Karpas-422 (cell line): ENCODE results near the gene EBF4. TPM values are rescaled to one million over a fixed set of nuclear protein-coding genes. Genes with fewer than 3 reads are reported as not detected.

ENCODE experiments used
- DNase-seq: peaks from one replicate; pipeline ENCODE4 v3.0.0-alpha.2; 2015
- H2AFZ ChIP-seq: fragments of 200-600 bp; sonication (generic); 2 replicates; pipeline ENCODE4 v1.6.1; 2014; ENCODE audit warnings: antibody characterized with exemption, low read length, mixed read lengths
- H3K27ac ChIP-seq: fragments of 200-600 bp; sonication (generic); 2 replicates; pipeline ENCODE4 v1.5.1; 2014; ENCODE audit warnings: mild to moderate bottlenecking, low read length, moderate library complexity
- H3K27me3 ChIP-seq: fragments of 200-600 bp; sonication (generic); 2 replicates; pipeline ENCODE4 v1.6.1; 2014; ENCODE audit warnings: low read length, mixed read lengths
- H3K36me3 ChIP-seq: fragments of 200-600 bp; sonication (generic); 2 replicates; pipeline ENCODE4 v1.6.1; 2014; ENCODE audit warnings: low read length, mixed read lengths; ENCODE audit not compliant: insufficient read depth
- H3K4me1 ChIP-seq: fragments of 200-600 bp; sonication (generic); 2 replicates; pipeline ENCODE4 v1.6.1; 2014; ENCODE audit warnings: mild to moderate bottlenecking, low read length, mixed read lengths
- H3K4me2 ChIP-seq: fragments of 200-600 bp; sonication (generic); 2 replicates; pipeline ENCODE4 v1.6.1; 2014; ENCODE audit warnings: low read length, low read depth, mild to moderate bottlenecking; ENCODE audit not compliant: poor library complexity, severe bottlenecking
- H3K4me3 ChIP-seq: fragments of 200-600 bp; sonication (generic); 2 replicates; pipeline ENCODE4 v1.5.1; 2014; ENCODE audit warnings: mild to moderate bottlenecking, antibody characterized with exemption, low read length, mixed read lengths
- H3K79me2 ChIP-seq: fragments of 200-600 bp; sonication (generic); 2 replicates; pipeline ENCODE4 v1.6.1; 2014; ENCODE audit warnings: mild to moderate bottlenecking, low read length, mixed read lengths
- H3K9ac ChIP-seq: fragments of 200-600 bp; sonication (generic); 2 replicates; pipeline ENCODE4 v1.6.0; 2014; ENCODE audit warnings: low read length
- H3K9me2 ChIP-seq: fragments of 200-600 bp; sonication (generic), shearing (Covaris generic); replicated peaks from 2 replicates; pipeline ENCODE4 v1.6.0; 2014; ENCODE audit warnings: mild to moderate bottlenecking, low read length, moderate library complexity; ENCODE audit not compliant: insufficient read depth
- H3K9me3 ChIP-seq: fragments of 300-700, 200-600 bp; sonication (generic); 2 replicates; pipeline ENCODE4 v1.6.1; 2014; ENCODE audit warnings: low read length, mixed read lengths
- H4K20me1 ChIP-seq: fragments of 200-600 bp; sonication (generic); 2 replicates; pipeline ENCODE4 v1.6.1; 2014; ENCODE audit warnings: mild to moderate bottlenecking, antibody characterized with exemption, low read length, low read depth; ENCODE audit not compliant: insufficient read depth
- total RNA-seq: library from RNA; depleted of rRNA; stranded (reverse); fragments of >200 nt; shearing (Covaris generic); gene quantifications from 2 replicates; pipeline ENCODE4 v1.2.3, GENCODE V29; 2014; ENCODE audit warnings: low replicate concordance

EBF4 gene
- total RNA-seq, 1 experiment from 2014 or later, result 6.5 TPM

DNA sequence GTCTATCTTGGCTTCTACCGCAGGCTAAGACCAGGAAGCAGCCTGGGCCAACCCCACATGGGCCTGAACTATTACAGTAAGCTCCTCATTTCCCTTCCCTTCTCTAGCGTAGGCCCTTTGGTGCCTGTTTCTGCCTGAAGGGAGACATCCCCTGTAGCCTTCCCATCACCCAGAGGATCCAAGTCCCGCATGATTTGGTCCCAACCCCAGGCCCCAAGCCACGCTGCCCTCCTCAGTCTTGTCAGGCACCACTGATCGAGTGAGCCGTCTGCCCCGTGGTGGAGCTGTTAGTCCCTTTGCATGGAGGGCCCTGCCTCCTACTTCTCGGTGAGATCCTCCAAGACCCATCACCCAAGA is 46.4 kb downstream of the EBF4 start:
- Histone ChIP-seq H3K4me1 (peaks cover 72% of the 10 kb centered on the region), H3K9me2 (no peaks in the 10 kb centered on the region), H3K79me2 (no peaks in the 10 kb centered on the region), H3K9ac (peak overlapping the region; percentile 70), H3K9me3 (peaks cover 4% of the 10 kb centered on the region; the same call in 1 of the 2 replicates), H3K36me3 (no peaks in the 10 kb centered on the region; the same call in 1 of the 2 replicates), H3K27me3 (no peaks in the 10 kb centered on the region; the same call in 1 of the 2 replicates), H3K4me2 (peak overlapping the region; percentile 79), H4K20me1 (no peaks in the 10 kb centered on the region), H2AFZ (no peak overlapping the region), H3K4me3 (peak overlapping the region; percentile 51), H3K27ac (peak overlapping the region; percentile 93)
- no peak for DNase-seq

DNA sequence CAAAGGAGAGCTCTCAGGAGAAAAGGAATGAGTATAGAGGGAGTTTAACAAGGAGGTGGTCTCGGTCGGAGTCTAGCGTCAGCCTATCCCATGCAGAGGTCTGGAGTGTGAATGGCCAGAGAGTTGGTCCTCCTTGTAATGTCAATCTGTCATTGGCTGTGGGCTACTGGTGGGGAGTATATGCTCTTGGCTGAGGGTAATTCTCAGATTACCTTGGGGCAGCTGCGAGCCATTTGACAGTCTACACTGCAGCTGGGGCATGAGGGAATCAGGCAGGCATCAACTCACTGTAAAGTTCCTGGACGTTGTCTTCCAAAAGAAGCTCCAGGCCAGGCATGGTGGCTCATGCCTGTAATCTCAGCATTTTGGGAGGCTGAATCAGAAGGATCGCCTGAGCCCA is 48.1 kb downstream of the EBF4 start:
- Histone ChIP-seq H3K27ac (peak overlapping the region; percentile 24; the same call in 1 of the 2 replicates), H3K9ac (no peak overlapping the region), H3K4me3 (no peak overlapping the region), H3K9me3 (no peaks in the 10 kb centered on the region), H3K36me3 (no peaks in the 10 kb centered on the region), H2AFZ (no peak overlapping the region), H3K4me2 (peak overlapping the region; percentile 8), H3K4me1 (peaks cover 89% of the 10 kb centered on the region), H3K27me3 (no peaks in the 10 kb centered on the region), H3K79me2 (no peaks in the 10 kb centered on the region), H3K9me2 (no peaks in the 10 kb centered on the region), H4K20me1 (no peaks in the 10 kb centered on the region)
- no peak for DNase-seq

DNA sequence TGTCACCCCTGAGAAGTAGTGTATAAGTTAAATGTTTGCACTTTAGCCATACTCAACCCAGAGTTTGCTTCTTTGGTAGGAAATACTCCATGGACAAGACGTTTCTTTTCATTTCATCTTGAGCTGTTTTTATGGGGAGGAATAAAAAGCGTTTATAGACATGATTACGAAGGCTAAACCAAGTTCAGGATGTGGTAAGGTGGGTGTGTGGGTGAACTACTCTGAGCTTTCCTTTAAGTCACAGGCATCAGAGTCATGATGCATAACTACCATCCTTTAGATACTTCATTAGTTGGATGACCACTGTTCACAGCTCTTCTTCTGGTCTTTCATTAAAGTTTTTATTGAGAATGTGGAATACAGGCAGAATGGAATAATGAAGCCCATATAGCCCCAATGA is 48.9 kb downstream of the EBF4 start:
- H3K36me3 ChIP-seq, result no peaks in the 10 kb centered on the region

DNA sequence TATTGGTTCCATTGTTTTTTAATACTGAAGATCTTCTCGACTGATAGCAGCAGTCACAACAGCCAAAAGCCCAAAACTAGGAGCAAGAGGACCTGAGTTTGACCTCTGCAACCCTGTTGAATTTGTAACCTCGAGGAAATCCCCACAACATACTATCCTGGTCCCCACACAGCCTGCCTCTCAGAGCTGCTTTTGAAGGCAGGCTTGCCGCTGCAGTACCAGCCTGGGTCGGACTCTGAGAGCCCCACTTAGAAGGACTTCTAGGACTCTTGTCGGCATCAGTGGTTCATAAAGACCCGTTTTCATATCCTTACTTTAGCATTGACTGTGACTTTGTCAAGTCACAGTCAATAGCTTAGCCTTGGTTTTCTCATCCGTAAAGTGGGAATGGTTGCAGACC is 49.3 kb downstream of the EBF4 start:
- no peak overlapping the region for H3K4me3 ChIP-seq
- no peaks in the 10 kb centered on the region for H3K79me2 ChIP-seq
- H3K4me1 ChIP-seq, result peaks cover 97% of the 10 kb centered on the region
- no peak overlapping the region for H2AFZ ChIP-seq
- H3K27me3 ChIP-seq, result no peaks in the 10 kb centered on the region
- H3K36me3 ChIP-seq, result no peaks in the 10 kb centered on the region
- H3K9me3 ChIP-seq, result no peaks in the 10 kb centered on the region
- H3K4me2 ChIP-seq, result peak overlapping the region; percentile 6
- no peaks in the 10 kb centered on the region for H3K9me2 ChIP-seq
- no peaks in the 10 kb centered on the region for H4K20me1 ChIP-seq
- DNase-seq, result no peak
- no peak overlapping the region for H3K9ac ChIP-seq
- no peak overlapping the region; the same call in 1 of the 2 replicates for H3K27ac ChIP-seq

More for the DNA sequence above, 48.9 kb downstream of the EBF4 start:
- no peak overlapping the region; the same call in 1 of the 2 replicates for H3K27ac ChIP-seq
- no peak for DNase-seq
- H3K9me3 ChIP-seq, result no peaks in the 10 kb centered on the region
- no peak overlapping the region for H2AFZ ChIP-seq
- H3K27me3 ChIP-seq, result no peaks in the 10 kb centered on the region
- peaks cover 94% of the 10 kb centered on the region for H3K4me1 ChIP-seq
- peak overlapping the region; percentile 6 for H3K4me2 ChIP-seq
- H4K20me1 ChIP-seq, result no peaks in the 10 kb centered on the region
- H3K79me2 ChIP-seq, result no peaks in the 10 kb centered on the region
- H3K9ac ChIP-seq, result peak overlapping the region; percentile 4; the same call in 1 of the 2 replicates
- H3K4me3 ChIP-seq, result no peak overlapping the region
- H3K9me2 ChIP-seq, result no peaks in the 10 kb centered on the region

DNA sequence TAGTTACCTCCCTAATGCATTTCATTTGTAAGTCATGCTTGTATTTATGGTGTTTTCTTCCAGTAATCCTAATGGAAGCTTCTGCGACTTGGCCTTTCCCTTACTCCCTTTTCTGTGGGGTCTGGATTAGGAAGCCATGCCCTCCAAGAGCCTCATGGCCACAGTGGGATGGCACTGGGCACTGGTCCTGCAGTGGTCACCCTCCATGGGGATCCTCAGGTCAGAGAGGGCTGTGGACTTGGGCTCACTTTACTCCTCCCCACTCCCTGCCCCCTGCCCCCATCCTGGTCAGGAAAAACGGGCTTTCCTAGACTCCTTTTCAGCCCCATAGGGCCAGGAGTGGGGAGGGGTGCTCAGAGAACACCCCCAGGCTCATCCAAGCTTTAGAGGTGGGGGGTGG is 49.9 kb downstream of the EBF4 start:
- no peaks in the 10 kb centered on the region for H3K9me2 ChIP-seq
- no peaks in the 10 kb centered on the region for H3K36me3 ChIP-seq
- H3K9ac ChIP-seq, result peak overlapping the region; percentile 58
- H3K4me3 ChIP-seq, result no peak overlapping the region
- no peak for DNase-seq
- H3K79me2 ChIP-seq, result no peaks in the 10 kb centered on the region
- H3K27ac ChIP-seq, result no peak overlapping the region
- H3K4me2 ChIP-seq, result peak overlapping the region; percentile 55
- peaks cover 100% of the 10 kb centered on the region for H3K4me1 ChIP-seq
- no peak overlapping the region for H2AFZ ChIP-seq
- no peaks in the 10 kb centered on the region for H3K27me3 ChIP-seq
- no peaks in the 10 kb centered on the region for H3K9me3 ChIP-seq
- no peaks in the 10 kb centered on the region for H4K20me1 ChIP-seq

DNA sequence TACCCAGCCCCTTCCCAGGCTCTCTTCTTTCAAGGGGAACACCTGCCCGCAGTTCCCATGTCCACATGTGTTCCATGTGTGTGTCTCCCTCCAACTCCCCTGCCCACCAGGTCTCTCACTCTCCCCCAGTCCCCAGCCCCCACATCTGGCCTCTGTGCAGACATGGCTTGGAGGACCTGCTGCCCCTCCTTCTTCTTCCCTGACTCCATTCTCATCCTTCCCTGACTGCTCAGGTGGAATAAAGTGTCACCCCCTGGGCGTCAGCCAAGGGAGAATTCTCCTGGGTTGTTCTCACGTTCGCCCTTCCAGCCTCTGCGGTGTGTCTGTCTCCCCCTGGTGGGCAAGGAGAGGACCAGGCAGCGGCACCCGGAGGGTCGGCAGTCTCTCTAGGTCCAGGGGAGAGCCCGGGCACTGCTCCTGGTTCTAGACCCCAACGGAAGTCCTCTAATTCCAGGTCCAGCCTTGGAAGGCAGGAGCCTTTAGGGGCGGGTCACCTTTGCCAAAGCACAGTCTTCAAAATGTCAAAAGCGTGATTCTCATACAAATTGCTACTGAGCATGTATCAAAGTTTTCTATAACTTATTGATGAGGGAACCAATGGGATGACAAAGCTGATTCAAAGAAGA is 50.5 kb downstream of the EBF4 start:
- Histone ChIP-seq H3K9me2 (no peaks in the 10 kb centered on the region), H2AFZ (peak overlapping the region; percentile 73; the same call in 1 of the 2 replicates), H3K36me3 (no peaks in the 10 kb centered on the region), H3K4me1 (peaks cover 100% of the 10 kb centered on the region), H3K9ac (peak overlapping the region; percentile 58), H3K4me3 (peak overlapping the region; percentile 43; the same call in 1 of the 2 replicates), H3K27me3 (no peaks in the 10 kb centered on the region), H4K20me1 (no peaks in the 10 kb centered on the region), H3K79me2 (no peaks in the 10 kb centered on the region), H3K27ac (peak overlapping the region; percentile 95; the same call in 1 of the 2 replicates), H3K4me2 (peak overlapping the region; percentile 55), H3K9me3 (no peaks in the 10 kb centered on the region)
- DNase-seq, result peak; percentile 95

DNA sequence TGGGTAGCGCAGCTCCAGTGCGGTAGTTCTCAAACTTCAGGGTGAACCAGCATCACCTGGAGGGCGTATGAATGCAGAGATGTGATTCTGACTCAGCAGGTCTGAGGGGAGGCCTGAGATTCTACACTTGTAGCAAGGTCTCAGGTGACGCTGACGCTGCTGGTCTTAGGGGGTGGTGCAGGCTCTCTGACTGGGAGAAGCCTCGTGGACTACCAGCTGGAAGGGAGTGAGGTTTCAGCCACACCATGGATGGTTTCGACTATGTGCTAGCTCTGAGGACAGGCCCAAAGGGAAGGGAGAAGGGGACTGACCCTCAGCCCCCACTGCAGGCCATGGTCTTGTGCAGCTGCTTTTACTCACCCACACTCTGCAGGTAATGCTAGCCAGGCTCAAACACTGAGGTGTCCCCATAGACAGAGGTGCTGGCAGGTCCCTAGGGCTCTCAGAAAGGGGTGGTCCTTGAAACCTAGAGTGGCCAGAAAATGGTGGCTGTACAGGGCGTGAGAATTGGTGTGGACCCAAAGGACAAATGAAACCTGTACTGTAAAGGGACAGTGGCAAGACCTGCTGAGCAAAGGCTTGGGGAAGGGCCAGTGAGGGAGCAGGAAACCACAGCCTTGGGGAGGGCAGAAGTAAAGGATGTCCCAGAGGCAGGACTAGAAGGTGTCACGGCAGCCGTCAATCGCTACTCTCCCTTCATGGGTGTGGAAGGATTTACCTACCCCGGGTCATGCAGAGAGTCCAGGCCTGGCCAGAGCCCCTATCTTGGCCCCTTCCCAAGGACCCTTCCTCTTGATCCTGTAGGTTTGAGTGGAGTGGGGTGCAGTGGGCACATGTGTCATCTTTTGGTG is 52.7 kb downstream of the EBF4 start:
- peak; percentile 88 for DNase-seq
- H2AFZ ChIP-seq, result 0 out of 2 replicates have a peak overlapping the region, but pooled peaks have one; percentile 19
- peak overlapping the region; percentile 95 for H3K27ac ChIP-seq
- H3K9me2 ChIP-seq, result no peaks in the 10 kb centered on the region
- H3K36me3 ChIP-seq, result no peaks in the 10 kb centered on the region
- H3K4me2 ChIP-seq, result peak overlapping the region; percentile 67
- H3K9me3 ChIP-seq, result no peaks in the 10 kb centered on the region
- peaks cover 100% of the 10 kb centered on the region for H3K4me1 ChIP-seq
- H3K27me3 ChIP-seq, result no peaks in the 10 kb centered on the region
- H3K79me2 ChIP-seq, result no peaks in the 10 kb centered on the region
- H3K9ac ChIP-seq, result peak overlapping the region; percentile 63
- H4K20me1 ChIP-seq, result no peaks in the 10 kb centered on the region
- H3K4me3 ChIP-seq, result peak overlapping the region; percentile 45; the same call in 1 of the 2 replicates
